Regular cardiac myocyte (primary cell): ENCODE results near the gene ING2. TPM values are rescaled to one million over a fixed set of nuclear protein-coding genes. Genes with fewer than 3 reads are reported as not detected.

Source experiments
- total RNA-seq: library from RNA; depleted of rRNA; stranded (reverse); fragments of >200 nt; gene quantifications from 2 replicates; pipeline ENCODE4 v1.2.3, GENCODE V29; 2014

The ING2 gene
- total RNA-seq, result 12.7 and 15.5 TPM in 2 replicates

GRCh38 chr4:183504930-183505610 is at the start of gene ING2:
TSS of gene ING2 (plus strand) at chr4:183505058. CDS start at chr4:183505196, 138 bp downstream.

Other genes with a start within 250 kb of the ING2 start
- not detected in 2 replicates for gene CLDN22, start 184.8 kb upstream of the ING2 start, total RNA-seq
- not detected in 2 replicates for gene CLDN24, start 182.6 kb upstream of the ING2 start, total RNA-seq
- 16.3 and 16.6 TPM in 2 replicates for gene CDKN2AIP, start 60.4 kb upstream of the ING2 start, total RNA-seq
- 19.7 and 26.6 TPM in 2 replicates for gene RWDD4, start 154.1 kb downstream of the ING2 start, total RNA-seq
- 40.8 and 64.3 TPM in 2 replicates for gene TRAPPC11, start 154.2 kb downstream of the ING2 start, total RNA-seq